HG03571 (cell line): Measurements from ENCODE around the gene MAP2K5.

Source experiments
- ATAC-seq: cut with Tn5 transposase; IDR thresholded peaks from one replicate; pipeline ENCODE4 v1.9.1; 2021; ENCODE audit not compliant: unreplicated experiment

Gene MAP2K5

GRCh38 chr15:67775998-67776397, 233.5 kb downstream of the MAP2K5 start:
- ATAC-seq, result no peak

DNA sequence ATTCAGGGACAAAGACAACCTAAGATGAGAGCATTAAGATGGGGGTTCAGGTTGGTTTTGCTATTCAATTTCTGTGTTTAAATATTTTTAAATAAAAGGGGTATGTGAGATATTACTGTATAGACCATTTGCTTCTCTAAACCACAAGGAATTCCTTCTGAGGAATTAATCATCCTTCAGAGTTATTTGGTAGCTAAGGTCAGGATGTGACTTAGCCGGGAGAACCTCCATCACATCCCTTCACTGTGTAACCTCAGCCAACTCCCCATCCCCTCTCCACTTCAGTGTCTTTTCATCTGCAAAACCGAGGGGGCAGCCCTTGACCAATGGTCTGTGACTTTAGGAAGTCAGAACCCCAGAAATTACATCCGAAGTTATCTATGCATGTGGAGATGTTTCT, 234.1 kb downstream of the MAP2K5 start:
- no peak for ATAC-seq

- ATAC-seq, result no peak
Measured at GRCh38 chr15:67777071-67777470, 234.6 kb downstream of the MAP2K5 start.

- ATAC-seq, result no peak
Measured at GRCh38 chr15:67777773-67778172, 235.3 kb downstream of the MAP2K5 start.

GRCh38 chr15:67778968-67779548, 236.6 kb downstream of the MAP2K5 start:
- ATAC-seq, result no peak

DNA sequence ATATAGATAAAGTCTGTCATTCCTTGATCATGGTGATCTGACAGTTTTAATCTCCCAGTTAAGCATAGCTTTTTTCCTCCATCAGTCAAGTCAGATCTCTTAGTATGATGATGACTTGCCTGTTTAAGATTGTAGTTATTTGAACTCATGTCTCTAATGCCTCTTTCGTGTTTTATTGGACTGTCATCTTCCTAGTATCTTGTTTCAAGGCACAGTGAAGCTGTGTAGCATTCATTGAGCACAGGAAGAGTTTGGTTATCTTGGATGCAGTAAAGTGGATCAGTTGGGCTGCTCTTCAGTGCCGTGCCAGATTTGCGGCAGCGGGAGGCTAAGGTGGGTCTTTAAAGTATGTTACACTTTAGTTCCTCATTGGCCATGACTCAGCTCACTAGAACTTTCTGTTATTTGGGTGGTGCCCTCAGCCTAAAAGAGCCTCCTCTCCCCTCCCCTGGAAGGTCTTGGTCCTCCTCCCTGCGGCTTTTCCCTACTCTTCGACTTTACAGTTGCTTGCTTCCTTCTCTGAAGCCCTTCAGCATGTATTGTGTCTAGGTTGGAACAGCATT, 237.1 kb downstream of the MAP2K5 start:
- ATAC-seq, result no peak

DNA sequence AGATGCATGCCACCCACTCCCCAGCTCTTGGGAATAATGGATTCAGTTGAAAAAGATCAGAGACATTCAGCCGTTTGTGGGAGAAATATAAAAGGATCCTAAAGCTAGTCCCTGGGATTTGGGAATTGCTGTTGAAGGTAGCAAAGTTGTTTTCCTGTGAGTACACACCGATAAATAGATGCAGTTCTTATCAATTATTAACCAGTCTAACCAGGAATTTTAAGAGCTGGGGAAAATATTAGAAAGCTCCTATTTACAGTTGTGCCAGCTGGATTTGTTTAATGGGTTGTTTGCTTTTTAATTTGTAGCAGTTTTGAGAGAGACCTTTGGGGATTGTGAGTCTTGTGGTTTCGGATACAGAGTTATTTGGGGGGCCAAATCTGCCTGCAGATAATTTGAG, 238.6 kb downstream of the MAP2K5 start:
- no peak for ATAC-seq

DNA sequence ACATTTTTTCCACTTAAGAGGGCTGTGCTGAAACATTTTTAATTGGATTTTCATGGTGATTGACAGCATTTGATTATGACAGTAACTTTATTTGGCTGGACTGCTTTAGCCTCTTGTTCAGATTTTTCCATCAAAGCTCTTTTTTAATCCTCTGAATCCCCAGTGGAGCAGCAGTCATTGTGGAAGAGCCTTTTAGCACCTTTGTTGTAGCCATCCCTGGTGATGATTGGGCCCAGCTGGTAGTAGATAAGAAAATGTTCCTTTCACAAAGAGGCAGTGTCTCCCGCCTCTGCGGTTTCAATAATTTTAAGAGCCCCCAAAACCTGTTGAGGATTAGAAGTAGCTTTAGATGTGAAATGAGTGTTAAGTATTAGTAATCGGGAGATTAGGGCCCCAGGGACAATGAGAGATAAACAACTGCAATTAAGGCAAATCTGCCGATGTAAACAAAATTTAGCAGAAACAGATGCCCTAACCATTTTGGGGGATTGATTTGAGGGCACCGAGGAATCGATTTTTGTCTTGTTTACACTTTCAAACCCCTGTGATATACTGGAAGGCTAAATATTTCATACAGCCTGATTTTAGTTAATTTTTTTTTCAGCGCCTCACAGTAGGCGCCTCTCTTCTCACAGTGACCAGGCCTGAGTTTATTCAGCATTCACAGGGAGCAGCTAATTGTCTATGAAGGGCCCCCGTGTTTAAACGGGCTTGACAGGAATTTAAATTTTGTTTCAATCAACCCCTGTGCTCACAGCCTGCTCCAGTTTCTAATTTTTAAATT, 239.6 kb downstream of the MAP2K5 start:
- ATAC-seq, result no peak

DNA sequence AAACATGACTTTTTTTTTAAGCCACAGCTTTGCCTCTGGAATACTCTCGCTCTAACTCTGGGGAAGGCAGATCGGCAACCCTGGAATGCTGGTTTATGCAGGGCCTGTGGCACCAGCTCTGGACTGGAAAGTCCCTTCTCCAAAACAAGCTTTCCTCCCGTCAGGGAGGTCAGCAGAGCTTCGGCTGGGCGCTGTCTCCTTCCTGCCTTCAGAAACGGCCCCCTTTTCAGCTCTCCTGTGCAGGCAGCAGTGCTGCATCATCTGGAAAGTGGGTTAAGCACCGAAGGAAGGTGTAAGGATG, 240.1 kb downstream of the MAP2K5 start:
- no peak for ATAC-seq

- ATAC-seq, result peak; percentile 70
Measured at GRCh38 chr15:67783303-67783702, 240.8 kb downstream of the MAP2K5 start.

- ATAC-seq, result peak; percentile 81
Measured at GRCh38 chr15:67784090-67784781, 241.7 kb downstream of the MAP2K5 start.

- no peak for ATAC-seq
Measured at GRCh38 chr15:67784856-67785430, 242.4 kb downstream of the MAP2K5 start.

DNA sequence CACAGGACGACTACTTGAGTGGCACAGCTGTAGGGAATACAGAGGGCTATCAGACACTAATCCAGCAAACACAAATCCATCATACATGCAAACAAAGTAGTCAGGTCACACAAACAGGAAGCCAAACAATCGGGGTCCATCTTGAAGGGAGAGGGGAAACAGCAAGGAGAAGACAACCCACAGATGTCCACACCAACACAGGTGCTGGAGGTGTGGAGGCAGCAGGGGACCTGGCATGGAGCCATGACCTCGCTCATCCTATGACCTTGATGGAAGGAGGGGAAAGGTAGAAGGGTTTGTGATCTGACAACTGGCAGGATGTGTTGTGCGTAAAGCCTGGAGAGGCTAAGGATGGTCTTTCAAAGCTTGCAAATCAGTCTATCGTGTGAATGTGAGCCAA, 242.9 kb downstream of the MAP2K5 start:
- no peak for ATAC-seq

GRCh38 chr15:67786646-67787045, 244.1 kb downstream of the MAP2K5 start:
- ATAC-seq, result no peak

DNA sequence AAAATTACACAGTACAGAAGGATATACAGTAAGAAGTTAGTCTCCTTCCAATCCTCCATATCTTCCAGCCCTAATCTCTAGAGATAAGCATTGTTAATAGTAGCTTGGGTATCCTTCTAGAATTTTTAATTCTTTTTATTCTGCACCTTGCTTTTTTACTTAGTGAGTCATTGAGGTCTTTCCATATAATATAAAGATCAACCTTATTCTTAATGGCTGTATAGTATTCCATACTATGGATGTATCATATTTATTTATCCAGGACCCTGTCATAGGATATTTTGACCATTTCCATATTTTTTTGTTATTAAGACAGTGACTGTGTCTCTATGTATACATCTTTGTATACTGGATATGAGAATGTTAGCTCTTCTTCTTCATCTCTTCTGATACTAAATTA, 246.5 kb downstream of the MAP2K5 start:
- no peak for ATAC-seq

DNA sequence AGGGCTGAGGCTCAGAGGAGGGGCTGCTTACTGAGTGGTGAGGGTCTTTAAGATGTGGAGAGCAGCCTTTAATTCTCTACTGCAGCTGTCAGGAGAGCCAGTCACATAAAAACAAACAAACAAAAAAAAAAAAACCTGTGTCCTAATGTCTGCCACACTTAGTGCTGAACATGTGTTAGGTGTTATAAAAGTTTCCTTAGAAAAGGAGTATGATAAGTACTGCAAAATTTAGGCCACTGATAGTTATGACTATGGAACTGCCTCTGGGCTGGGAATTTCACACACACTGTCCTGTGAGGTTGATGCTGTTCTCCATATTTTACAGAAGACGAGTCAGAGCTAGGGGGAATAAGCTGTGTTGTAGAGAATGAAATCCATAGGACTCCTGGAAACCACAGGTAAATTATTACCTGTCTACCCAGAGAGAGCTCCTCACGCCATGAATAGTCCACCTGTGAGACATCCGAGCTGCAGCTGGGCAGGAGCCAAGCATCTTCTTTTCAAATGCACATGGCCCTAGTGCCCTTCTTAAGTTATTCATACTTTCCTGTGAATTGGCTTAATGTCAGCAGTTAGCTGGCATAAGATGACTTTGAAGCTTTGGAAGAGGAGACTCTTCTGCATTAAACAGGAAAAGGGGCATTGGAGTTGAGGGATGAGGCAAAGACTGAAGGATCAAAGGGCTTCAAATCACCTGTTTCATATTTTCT, 248.3 kb downstream of the MAP2K5 start:
- no peak for ATAC-seq

GRCh38 chr15:67792250-67792942, 249.9 kb downstream of the MAP2K5 start:
- no peak for ATAC-seq

DNA sequence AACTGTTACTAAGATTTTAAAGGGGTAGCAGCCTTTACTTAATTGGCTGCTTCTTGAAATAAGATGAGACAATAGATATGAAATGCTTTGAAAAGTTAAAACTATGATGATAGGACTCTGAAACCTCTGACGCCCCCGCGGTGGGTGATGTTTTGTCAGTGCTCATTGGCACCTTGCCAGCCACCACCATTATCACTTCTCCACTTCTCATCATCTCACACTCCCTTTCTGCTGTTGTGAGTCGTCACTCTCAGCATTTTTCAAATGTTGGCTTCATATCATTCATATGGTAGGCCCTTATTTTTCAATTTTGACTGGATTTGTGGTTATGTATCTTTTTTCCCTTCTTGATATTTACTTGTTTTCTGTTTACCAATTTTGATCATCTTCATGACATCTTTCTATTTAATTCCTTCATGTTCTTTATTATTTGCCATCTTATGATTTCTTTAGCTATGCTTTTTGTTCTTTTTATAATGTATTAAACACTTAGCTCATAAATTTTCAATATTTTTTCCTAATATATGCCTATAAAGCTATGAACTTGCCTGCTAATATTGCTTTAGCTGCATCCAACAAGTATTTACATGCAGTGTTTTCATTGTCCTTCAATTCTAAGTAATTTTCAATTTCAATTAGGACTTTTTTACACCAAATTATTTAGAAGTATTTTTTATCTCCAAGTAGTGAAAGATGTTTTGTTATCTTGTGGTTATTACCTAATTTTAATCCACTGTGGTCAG, 252.5 kb downstream of the MAP2K5 start:
- no peak for ATAC-seq

- no peak for ATAC-seq
Measured at GRCh38 chr15:67796196-67797127, 254.0 kb downstream of the MAP2K5 start.
